NCI-H526 (cell line): ENCODE measurements around the gene PTPN4.
A peak's percentile ranks its signal among the peaks of the same experiment; 100 is the strongest.
"Not testable (repeated sequence)": the region's sequence is repeated elsewhere in the genome, so short reads cannot be mapped to it uniquely, and the experiment has no call there.

Experiments
- DNase-seq, 2 experiments: peaks; one replicate each; lab custom pipeline; 2025; lab: John Stamatoyannopoulos, UW

PTPN4 gene

DNA sequence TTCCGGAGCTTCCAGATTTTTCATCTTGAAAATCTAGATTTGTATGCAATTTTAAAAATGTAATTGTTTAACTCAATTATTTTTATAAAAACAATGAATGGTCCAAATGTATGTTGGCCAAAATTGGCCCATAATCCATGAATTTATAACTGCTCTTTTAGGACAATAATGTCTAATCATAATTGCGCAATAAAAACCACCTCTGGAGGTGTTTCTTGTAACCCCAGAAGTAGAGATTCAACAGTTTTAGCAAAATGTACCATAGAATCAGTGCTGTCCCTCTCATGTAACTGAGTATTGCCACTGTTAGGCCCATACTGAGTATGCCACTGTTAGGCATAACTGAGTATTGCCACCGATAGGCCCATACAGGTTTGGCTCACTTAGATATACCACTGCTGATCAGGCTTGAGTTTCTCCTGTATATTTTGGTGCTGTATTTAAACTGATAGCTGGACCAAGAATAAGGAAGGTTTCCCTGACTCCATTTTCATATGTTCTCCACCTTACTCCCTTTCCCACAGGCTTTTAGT is 182.3 kb downstream of the PTPN4 start:
- peak in 1 of 2 experiments; percentile 9 for DNase-seq

DNA sequence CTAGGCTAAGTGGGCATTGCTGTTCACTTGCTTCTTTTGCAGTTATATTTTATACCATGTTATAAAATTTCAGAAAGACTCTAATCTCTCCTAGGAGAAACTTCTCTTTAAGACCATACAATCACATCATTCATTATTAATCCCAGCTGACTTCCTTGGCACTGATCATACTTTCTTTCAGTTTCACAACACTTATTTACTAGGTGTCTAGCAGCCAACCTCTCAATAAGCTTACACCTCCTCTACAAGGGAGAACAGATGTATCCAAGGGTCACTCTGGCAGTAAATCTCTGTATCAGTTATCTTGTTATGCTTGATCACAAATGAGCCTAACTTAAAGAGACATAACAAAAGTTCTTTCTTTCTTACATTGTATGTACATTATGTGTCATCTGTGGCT is 183.3 kb downstream of the PTPN4 start:
- no peak for DNase-seq

DNA sequence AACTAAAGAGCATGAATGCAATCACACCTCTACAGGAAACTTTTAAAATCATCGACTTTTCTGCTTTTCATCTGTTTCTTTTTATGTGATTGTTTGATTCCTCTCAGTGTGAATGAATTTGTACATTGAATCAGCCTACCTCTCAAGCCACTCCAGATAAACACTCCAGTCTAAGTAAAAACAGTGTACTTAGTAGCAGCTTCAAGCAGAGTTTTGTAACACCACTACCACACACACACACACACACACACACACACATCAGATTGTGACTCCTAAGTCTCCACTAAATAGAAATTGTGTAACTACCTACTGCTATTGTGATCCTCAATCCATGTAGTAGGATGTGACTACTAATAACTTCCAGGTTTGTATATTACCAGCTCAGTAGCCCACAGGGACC is 187.8 kb downstream of the PTPN4 start:
- DNase-seq = no peak

- DNase-seq = no peak
These were observed 191.2 kb downstream of the PTPN4 start for GRCh38 chr2:119950966-119951365.

DNA sequence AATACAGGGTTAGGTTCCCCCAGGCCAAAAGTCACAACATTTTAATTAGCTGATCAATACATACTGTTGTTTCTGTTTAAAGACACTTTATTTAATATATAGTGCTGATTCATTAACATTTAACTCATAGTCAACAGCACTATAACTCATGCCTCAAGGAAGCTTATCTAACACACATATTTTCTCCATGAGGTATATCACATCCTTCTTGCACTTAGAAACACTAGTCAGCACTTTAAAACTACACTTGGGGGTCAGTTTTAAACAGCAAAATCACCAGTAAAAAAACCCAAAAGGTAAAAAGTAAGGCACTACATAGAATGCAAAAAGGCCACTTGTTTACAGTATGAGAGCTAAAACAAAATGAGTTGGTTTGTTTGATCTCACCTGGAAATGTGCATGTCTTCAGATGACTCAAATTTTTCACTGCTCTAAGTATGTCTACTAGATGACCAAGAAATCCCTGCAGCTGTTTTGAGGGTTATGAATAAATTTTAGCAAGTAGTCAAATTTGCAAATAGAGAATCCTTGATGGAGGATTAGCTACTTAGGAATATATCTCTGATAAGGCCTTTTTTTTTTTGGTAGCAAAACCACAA is 199.0 kb downstream of the PTPN4 start:
- no peak for DNase-seq

DNA sequence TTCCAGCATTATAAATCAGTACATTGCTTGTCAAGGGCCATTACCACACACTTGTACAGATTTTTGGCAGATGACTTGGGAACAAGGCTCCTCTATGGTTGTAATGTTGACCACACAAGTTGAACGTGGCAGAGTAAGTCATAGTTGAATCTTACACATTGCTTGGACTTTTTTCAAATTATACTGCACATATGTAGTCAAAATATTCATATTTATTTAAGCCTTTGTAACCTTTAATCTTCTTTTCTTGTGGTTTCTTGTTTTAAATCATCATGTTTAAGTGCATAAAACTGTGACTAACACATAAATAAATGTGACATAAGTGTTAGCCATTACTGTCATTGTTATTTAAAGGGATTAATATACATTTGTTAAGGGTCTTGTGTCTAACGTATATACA is 201.1 kb downstream of the PTPN4 start:
- no peak for DNase-seq

DNA sequence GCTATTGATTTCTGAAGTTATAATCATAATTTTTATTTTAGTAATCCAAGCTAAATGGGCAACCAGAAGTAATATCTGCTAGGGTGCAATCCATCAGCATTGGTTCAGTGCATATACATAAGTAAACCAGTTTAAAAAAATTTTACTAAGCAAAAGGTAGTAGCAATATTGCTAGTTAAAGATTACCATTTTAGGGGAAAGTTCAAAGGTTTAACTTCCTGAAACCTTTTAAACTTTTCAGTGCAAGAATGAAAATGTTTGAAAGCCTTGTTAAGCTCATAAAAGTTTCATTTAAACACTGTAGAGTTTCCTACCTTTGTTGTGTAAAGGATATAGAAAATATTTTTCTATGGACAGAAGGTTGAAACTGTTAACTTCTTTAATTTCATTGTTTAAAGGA is 222.2 kb downstream of the PTPN4 start:
- no peak for DNase-seq

- DNase-seq = no peak
These were observed 222.8 kb downstream of the PTPN4 start for GRCh38 chr2:119982506-119982905.

DNA sequence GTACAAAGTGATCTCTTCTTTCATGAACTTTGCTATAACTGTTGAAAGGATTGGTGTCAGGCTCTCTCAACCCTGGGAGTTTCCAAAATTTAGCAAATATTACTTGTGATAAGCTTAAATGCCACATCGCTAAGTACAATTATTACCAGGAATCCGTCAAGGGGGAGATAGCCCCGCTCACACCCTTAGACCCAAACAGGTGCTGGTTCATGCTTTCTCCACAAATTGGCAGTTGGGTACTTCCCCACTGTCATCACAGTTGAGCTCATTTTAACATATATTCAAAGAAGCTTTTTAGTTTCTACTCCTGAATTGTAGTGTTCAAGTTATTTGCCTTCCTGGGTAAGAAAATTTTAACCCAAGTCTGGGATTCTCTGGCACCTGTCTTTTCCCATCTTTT is 223.4 kb downstream of the PTPN4 start:
- DNase-seq = peak; percentile 5 to 14

GRCh38 chr2:119996148-119996547 is 236.4 kb downstream of the PTPN4 start:
- DNase-seq = no peak

DNA sequence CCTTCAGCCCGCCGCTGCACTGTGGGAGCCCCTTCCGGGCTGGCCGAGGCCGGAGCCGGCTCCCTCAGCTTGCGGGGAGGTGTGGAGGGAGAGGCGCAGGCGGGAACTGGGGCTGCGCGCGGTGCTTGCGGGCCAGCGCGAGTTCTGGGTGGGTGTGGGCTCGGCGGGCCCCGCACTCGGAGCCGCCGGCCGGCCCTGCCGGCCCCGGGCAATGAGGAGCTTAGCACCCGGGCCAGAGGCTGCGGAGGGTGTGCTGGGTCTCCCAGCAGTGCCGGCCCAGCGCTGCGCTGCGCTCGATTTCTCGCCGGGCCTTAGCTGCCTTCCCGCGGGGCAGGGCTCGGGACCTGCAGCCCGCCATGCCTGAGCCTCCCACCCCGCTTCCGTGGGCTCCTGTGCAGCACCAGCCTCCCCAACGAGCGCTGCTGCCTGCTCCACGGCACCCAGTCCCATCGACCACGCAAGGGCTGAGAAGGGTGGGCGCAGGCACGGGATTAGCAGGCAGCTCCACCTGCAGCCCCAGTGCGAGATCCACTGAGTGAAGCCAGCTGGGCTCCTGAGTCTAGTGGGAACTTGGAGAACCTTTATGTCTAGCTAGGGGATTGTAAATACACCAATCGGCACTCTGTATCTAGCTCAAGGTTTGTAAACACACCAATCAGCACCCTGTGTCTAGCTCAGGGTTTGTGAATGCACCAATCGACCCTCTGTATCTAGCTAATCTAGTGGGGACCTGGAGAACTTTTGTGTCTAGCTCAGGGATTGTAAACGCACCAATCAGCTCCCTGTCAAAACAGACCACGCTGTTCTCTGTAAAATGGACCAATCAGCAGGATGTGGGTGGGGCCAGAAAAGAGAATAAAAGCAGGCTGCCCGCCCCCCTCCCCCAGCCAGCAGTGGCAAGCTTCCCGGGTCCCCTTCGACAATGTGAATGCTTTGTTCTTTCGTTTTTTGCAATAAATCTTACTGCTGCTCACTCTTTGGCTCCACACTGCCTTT is 237.5 kb downstream of the PTPN4 start:
- DNase-seq = not testable (repeated sequence)

GRCh38 chr2:120001471-120001870 is 241.7 kb downstream of the PTPN4 start:
- DNase-seq = no peak

DNA sequence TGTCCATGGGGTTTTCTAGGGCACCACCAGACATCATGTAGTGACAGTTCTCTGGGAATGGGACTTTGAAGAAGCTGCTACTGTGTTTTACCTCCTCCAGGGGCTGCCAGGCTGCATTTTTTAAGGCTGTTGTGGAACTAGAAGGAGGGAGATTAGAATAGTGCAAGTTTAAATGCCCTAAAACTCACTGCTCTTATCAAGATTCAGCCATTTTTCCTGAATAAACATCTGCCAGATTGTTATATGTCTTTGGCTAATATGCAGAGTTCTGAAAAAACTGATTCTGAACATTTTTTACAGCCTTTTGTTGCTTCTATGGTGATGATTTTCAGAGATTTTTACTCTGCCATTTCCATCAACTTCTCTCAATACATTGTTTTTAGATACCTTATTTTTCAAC is 244.5 kb downstream of the PTPN4 start:
- DNase-seq = no peak

- no peak for DNase-seq
These were observed 246.3 kb downstream of the PTPN4 start for GRCh38 chr2:120005834-120006521.

DNA sequence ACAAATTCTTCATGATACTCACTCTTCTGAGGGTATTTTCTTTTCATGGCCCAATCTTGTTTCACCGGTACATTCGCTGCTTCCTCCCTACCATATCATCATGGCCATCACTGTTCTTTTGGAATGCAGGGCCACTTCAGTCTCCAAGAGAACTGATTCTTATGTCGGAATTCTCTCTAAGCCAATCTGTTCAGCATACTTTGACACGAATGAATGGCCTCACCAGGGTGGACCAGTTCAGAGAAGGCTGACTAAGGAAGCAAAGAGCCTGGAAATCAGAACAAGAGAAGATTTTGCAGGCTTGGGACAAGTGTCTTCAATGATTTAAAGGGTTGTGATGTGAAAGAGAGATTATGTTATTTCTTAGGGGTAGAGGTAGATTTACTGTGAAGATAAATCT is 248.1 kb downstream of the PTPN4 start:
- DNase-seq = no peak

GRCh38 chr2:120012363-120012762 is 252.6 kb downstream of the PTPN4 start:
- peak in 1 of 2 experiments; percentile 29 for DNase-seq

DNA sequence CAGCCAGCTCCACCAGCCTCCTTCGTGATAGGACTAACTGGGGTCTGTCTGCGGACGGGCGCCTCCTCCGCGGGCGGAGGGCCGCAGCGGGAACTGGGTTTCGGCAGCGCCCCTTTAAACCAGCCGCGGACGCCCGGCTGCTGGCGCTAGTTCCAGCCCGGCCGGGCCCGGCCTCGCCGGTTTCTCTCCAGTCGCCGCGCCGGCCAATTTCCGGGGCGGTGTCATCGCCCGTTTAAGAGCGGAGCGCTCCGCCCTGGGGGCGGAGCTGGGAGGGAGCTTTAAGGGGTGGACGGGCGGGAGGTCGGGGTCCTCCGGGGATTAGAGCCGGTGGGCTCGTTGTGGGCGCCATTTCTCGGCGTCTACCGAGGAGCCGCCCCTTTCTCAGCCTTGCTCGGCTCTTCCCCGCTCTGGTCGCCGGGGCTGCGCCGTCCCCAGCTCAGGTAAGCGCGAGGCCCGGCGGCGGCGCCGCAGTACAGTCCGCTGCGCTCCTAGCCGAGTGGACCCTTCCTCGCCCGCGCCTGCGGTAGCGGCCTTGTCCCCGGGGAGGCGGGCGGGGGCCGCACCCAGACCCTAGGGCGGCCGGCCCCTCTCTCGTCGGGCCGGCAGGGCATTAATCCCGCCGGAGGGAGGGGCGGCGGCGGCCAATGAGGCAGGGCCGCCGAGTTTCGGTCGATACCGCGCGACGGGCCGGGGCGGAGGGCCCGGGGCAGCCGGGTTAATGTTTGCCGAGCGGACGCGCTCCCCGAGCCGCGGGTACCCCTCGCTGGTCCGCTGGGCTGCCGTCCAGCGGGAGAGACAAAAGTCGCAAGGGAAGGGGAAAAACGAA is 253.3 kb downstream of the PTPN4 start, which contains the start of gene EPB41L5:
EPB41L5 (plus strand) TSS at position 307 of the 826 bp plus-strand sequence. CDS start 6,008 bp downstream, outside the sequence.
- DNase-seq = peak; percentile 89 to 98

- peak; percentile 25 to 77 for DNase-seq
These were observed 254.0 kb downstream of the PTPN4 start for GRCh38 chr2:120013597-120014223.

DNA sequence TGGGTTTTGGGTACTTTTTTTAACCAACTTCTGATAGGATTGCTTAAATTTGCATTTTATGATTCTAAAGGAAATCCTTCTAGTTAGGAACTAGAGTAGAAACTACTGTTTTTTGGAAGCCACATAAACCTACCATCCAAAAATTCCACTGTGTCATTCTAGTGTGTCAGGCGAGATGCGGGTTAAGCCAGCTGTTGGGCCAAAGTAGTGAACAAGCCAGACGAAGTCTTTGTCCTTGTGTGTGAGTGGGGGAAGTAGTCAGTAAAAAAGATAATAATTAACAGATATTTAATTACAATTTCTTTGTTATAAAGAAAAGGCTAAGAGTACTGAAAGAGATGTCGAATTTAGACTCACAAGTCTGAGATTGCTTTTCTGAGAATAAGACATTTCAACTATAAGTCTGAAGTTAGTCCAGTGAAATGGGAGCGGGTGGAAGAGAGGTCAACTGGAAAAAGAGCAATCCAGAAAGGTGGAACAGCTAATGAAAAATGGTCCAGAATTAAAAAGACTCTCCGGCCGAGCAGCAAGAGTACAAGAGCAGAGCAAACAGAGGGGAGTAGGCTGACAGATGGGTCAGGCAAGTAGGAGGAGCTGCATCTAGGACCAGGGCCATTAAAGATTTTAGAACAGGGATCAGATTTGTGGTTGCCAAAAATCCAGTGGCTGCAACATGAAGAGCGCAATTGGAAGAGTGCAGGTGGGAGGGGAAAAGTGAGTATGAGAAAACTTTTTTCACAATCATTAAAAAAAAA is 254.7 kb downstream of the PTPN4 start:
- no peak for DNase-seq

DNA sequence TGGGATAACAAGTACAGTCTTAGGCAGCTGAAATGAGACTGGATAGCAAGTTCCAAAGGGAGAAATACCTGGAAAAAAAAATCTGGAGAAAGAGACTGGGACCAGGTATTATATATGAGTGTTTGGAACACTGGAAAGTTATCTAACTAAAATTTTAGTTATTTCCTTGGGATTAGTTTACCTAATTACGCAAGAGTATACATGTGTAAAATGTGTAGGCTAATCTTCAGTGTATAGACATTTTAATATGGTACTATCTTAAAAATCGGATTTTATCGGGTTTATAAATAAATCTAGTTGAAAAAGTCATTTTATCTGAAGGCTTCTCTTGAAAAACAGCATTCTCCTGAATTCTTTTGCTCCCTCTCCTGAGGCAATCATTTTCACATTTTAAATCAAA is 257.1 kb downstream of the PTPN4 start:
- no peak for DNase-seq
